GM12864 (cell line): ENCODE data around the gene MEOX2.

ENCODE experiments used
- DNase-seq: peaks from one replicate; pipeline ENCODE4 v3.0.0-alpha.2; 2011; ENCODE audit warnings: low read depth
- H3K4me3 ChIP-seq: 2 replicates; pipeline ENCODE4 v1.5.1; 2011; ENCODE audit warnings: mild to moderate bottlenecking, low read depth, low read length, control low read depth
- CTCF ChIP-seq: IDR thresholded peaks from 2 replicates; pipeline ENCODE4 v1.5.1; 2011; ENCODE audit warnings: low read depth, mild to moderate bottlenecking, moderate library complexity, low read length, control low read depth, inconsistent platforms; ENCODE audit errors: missing control alignments

The MEOX2 gene

GRCh38 chr7:15571301-15571878 is 115.1 kb downstream of the MEOX2 start:
- no peak for DNase-seq
- H3K4me3 ChIP-seq, result no peak overlapping the region
- TF ChIP-seq CTCF, result no peak

DNA sequence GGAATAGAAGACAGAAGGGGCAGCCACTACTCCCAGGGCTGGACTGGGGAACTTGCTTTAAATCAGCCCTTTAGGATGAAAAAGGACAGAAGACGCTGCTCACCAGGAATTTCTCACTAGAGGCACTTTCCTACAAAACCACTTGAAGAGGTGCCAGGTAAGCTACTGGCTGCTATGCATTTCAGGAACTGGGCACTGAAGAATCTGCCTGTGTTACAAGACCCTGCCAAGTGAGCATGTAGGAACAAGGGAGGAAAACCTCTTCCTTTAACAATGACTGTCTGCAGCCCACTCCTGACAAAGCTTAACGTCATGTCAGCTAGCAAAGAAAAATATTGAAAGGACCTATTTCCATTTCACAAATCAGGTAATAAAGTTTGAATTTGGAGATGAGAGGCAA is 118.8 kb downstream of the MEOX2 start:
- no peak overlapping the region for H3K4me3 ChIP-seq
- no peak for DNase-seq
- no peak for TF ChIP-seq CTCF

GRCh38 chr7:15567036-15567435 is 119.4 kb downstream of the MEOX2 start:
- no peak for TF ChIP-seq CTCF

GRCh38 chr7:15566476-15566875 is 120.0 kb downstream of the MEOX2 start:
- no peak for DNase-seq
- no peak overlapping the region for H3K4me3 ChIP-seq
- TF ChIP-seq CTCF, result no peak

More at GRCh38 chr7:15567036-15567435, 119.4 kb downstream of the MEOX2 start:
- no peak overlapping the region for H3K4me3 ChIP-seq
- DNase-seq, result no peak

GRCh38 chr7:15561835-15562234 is 124.6 kb downstream of the MEOX2 start, which contains the start of gene AGMO:
Gene AGMO (minus strand): TSS chr7:15562015.
- no peak within 1 kb of the TSS for H3K4me3 ChIP-seq
- no peak for TF ChIP-seq CTCF
- no peak for DNase-seq
